Fibroblast of skin of back (primary cell): ENCODE measurements around the gene COPRS.
"Not testable (repeated sequence)": the region's sequence is repeated elsewhere in the genome, so short reads cannot be mapped to it uniquely, and the experiment has no call there.

Source experiments
- DNase-seq: peaks from one replicate; pipeline ENCODE4 v3.0.0-alpha.2; 2013

COPRS gene

DNA sequence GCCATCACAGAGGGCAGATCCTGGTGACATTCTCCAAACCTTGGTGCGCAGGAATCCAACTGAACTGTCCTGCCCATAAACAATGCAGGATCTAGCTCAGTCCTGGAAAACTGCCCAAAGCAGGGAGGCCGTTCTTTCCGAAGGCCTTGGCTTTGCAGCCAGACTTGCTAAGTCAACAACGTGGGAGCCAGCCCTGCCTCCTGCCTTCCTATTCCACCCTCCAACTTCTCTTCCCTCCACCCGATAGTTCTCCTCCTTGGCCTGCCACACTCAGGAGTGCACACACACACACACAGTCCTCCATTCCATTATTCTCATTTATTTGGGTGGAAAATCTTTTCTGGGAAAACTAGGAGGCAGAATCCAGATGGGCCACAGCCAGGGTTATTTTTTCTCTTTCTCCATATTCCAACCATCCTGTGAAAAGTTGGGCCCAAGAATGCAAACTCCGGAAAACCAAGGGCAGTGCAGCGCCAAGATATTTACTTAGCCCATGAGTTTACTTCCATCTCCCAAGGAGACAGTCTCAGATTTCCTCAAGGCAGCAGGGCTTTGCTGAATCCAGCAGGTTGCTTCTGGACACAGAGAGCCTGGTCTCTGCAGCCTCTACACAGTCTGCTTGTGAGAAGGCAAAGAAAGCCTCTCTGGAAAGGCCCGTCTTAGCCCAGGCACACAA is 15.8 kb downstream of the COPRS start:
- DNase-seq = peak; percentile 70

DNA sequence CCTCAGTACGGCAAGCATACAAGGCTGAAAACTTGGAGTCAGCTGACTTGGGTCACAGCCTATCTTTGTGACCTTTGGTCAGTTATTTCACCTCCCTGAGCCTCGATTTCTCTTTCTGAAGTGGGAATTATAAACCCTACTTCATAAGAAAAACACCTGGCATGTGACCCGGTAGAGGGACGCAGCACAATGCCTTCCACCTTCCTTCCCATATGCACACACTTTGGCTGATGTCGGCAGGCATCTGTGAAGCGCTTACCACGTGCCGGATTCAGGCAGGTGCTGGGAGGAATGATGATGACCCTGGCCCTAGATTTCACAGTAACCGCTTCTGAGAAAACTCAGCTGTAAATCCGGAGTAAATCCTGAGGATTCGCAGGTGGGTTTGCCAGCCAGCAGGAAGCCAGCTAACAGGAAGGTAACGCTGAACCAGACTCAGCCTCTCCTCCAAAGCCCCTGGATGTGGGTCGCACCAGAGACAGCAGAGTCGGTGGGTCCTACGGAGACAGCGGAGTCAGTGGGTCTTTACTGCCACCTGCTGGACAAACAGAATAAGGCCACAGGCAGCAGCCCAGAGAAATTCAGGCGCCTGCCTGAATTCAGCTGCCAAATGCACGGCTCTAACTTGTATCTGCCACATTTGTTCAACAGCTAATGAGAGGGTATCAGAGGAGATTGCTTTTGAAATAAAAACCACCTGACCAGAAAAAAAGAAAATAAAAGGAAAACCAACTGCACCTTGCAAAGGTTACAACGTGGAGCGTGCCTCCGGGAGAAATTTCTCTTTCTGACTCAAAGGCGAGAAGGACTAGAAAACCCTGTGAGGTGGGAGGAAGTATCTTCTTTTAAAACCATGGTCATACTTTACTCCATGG is 16.6 kb downstream of the COPRS start:
- DNase-seq = peak; percentile 72

DNA sequence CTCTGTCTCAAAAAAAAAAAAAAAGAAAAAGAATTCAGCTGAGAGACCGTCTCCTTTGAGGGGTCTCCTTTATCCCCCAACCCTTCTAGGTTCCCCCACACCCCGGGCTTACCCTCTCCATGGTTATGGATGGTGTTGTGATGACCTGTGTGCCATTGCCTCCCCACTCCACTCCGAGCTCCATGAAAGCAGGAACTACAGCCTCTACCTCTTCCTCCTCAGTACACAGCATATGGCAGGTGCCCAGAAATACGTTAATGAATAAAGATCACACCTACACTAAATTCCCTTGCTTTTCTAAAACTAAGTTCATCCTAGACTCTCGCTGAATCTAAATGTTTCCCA is 17.2 kb downstream of the COPRS start:
- no peak for DNase-seq

DNA sequence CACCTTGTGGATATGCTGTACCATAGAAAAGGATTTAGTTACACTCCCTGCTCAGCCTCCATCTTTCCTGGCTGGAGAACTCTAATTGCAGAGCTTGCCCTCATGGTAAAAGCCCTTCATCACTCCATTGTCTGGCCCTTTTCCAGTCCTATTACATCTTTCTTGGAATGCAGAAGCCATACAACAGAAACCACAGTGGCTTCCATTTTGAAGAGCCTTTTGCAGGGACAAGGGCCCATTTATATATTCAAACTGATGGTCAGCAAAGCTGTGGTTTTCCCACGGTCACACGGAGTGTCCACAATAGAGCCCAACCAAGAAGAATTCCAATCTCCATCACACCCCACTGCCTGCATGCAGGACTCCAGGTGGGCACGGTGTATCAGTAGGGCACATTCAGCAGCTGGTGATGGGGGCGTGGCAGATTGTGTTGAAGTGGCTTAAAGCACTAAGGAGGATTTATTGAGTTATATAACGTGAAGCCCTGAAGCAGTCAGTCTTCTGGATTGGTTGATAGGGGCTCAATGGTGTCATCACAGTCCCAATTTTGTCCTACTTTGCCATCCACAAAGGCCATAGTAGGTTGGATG is 20.3 kb downstream of the COPRS start:
- DNase-seq = peak; percentile 59

DNA sequence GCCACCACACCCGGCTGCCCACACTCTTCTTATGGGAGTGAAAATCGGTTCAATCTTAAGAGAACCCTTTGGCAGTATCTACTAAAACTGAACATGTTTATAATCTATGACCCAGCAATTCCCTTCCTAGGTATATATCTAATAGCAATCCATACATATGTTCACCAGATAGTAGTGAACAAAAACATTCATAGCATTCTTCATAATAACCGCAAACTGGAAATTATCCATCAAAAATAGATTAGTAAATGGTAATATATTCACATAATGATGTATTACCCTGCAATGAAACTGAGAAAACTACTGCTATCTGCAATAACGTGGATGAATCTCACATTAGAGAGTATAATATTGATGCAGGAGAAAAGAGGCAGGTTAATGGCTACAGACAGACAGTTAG is 23.1 kb downstream of the COPRS start:
- DNase-seq = peak; percentile 86

DNA sequence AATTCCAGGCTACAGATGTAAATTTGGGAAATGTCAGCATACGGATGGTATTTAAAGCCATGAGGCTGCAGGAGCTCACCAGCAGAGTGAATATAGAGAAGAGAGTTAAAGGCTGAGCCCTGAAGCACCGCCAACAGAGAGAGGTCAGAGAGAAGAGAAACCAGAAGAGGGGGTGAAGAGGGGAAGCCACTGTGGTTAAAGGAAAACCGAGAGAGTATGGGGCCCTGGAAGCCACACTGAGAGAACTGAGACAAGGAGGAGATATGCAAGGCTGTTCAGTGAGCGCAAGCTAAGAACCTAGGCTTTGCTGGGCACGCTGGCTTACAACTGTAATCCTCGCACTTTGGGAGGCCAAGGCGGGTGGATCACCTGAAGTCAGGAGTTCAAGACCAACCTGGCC is 24.6 kb downstream of the COPRS start:
- DNase-seq = peak; percentile 15

DNA sequence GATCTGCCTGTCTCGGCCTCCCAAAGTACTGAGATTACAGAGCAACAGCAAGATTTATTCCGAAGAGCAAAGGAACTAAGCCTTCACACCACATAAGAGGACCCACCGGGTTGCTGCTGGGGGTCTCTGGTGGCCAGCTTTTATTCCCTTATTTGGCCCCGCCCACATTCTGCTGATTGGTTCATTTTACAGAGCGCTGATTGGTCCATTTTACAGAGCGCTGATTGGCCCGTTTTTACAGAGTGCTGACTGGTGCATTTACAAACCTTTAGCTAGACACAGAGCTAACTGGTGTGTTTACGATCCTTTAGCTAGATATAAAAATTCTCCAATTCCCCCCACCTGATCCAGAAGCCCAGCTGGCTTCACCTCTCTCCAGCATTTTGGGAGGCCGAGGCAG is 26.3 kb downstream of the COPRS start:
- no peak for DNase-seq

DNA sequence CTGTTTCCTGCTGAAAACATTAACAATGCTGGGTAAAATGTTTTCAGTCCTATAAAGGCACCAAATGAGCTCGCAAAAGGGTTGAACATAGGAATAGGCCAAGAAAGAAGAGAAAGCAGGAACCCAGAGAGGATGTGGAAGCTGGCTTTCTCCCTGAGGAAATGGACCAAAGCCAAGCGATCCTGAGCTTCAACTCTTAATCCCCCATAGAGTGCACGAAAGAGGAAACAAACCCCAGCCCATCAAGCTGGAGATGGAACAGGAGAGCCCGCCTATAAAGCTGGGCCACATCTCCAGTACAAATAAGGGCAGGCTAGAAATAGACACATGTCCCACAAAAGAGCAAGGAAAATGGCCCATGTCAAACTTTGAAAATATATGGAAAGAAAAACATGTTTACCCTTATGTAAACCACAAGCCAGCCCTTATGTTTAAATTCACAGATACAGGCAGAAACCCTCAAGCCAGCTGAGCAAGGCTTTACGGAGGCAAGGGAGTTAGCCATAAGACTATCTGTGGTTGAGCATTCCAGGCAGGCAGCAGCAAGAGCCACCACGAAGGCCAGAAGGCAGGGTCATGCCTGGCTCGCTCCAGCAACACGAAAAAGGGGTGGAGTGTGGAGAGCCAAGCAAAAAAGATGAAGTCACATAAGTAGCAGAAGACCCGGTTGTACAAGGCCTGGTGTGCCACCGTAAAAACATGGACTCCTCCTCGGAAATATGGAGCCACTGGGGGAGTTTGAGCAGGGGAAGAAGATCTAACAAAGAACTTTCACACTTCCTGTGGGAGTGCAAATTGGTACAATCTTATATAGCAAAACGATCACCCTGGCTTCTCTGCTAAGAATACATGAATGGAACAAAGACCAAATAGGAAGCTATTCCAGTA is 27.8 kb downstream of the COPRS start:
- DNase-seq = peak; percentile 74

DNA sequence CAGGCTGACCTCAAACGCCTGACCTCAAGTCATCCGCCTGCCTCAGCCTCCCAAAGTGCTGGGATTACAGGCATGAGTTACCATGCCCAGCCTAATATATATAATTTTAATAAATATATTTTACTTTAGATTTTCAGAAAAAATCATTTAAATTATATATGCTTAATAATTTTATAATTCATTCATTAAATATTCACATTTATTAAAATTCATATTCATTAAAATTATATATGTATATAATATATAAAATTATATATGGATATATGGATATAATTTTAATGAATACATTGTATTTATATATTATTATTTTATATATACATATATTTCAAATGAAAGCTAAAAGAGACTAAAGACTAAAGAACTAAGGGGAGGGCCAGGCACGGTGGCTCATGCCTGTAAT is 29.4 kb downstream of the COPRS start:
- DNase-seq = no peak

DNA sequence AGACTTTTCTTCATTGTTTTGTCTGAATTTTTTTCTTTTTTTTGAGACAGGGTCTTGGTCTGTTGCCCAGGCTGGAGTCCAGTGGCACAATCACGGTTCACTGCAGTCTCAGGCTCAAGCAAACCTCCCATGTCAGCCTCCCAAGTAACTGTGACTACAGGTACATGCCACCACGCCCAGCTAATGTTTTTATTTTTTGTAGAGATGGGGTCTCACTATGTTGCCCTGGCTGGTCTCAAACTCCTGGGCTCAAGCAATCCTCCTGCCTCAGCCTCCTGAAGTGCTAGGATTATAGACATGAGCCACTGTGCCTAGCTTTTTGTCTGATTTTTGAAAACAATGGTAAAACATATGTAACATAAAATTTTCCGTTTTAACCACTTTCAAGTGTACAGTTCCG is 30.1 kb downstream of the COPRS start:
- not testable (repeated sequence) for DNase-seq

DNA sequence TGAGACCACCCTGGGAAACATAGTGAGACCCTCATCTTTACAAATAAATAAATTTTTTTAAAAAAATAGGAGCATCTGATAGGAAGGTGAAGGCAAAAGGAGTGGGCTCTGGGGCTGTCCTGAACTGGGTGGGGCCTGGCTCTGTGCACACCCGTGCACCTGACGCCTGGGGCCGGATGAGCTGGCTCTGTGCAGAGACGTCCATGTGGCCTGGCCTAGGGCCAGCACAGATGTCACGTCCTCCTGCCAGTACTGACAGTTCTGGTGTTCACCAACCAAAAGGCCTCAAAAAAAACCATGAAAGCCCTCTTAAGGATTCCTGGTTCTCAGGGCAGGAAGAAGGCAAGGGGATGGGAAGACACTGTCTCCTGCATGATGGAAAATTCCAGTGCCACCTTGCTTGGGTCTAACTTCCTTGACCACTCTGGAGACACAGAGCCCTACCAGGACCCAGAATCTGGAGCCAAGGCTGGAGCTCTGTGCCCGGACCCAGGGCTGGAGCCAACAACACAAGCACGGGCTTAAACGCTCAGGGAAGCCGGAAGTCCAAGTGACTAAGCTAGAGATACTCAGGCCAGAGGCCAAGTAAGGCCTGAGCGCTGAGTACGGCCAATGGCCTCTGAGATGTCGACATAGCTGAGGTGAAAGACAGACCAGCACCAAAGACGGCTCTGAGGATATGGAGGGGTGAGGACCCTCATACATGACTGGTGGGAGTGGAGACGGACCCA is 32.9 kb downstream of the COPRS start:
- DNase-seq = peak; percentile 17

DNA sequence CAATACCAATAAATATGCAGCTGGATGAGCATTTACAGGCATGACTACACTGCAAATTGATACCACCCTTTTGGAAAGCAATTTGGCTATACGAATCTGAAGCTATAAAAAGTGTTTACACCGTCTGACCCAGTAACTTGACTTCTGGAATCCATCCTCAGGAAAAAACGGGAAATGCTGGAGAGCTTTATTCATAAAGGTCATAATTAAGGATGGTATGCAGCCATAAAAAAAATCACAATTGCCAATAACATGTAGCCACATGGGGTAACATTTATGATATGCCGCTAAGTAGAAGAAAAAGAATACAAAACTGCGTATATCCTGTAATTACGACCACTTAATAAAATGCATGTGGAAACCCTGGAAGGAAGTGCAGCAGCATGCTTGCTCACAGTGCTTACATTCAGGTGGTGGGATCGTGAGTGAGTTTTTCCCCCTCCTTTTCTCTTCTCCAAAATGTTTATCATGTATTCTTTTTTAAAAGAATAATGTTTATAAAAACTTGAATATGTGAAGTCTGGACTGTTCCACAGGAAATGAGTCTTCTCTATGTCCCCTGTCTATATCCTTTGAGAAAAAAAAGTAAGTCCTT is 34.2 kb downstream of the COPRS start:
- peak; percentile 44 for DNase-seq

DNA sequence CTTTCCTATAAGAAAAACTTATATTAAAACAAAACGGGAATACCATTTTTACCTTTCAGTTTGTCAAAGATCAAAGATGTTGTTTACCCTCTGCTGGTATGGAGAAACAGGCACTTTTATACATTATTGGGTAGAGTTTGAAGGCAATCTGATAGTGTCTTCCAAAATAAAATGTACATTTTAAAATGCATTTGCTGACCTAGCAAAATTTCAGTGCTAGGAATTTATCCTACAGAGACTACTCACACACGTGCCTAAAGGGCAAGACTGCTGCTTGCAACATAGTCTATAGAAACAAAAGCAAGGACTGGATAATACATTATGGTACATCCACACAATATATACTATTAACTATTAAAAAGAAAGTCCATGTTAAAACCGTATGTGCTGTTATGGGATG is 36.0 kb downstream of the COPRS start:
- no peak for DNase-seq

DNA sequence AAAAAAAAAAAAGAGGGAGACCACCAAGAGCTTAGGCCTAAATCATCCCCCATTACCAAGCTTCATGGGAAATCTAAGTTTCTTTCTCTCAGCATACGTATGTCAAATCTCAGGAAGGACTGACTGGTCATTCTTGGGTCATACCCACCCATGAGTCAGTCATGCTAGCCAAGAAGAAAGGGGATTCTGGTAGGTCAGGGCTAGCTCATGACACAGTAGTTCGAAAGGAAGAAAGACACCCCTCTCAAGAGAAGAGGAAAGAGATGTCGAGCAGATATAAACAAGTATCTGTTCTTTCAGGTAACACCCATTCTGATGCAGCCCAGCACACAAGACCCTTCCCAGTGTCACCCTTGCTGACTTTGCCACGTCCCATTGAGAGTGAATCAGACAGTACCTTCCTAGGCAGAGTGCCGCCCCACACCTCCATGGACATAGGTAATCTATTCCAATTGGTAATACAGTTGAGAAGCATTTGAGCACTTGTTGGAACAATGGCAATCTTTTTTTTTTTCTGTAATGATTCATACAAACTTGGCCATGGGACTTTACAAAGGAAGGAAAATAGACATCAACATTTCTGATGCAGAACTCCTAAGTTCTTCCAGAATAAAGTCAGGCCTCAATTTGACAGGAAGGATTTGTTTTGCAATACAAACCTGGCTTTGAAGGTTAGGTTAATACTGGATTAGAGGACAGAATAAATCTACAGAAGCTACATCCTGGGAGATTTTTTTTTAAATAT is 38.2 kb downstream of the COPRS start:
- no peak for DNase-seq

DNA sequence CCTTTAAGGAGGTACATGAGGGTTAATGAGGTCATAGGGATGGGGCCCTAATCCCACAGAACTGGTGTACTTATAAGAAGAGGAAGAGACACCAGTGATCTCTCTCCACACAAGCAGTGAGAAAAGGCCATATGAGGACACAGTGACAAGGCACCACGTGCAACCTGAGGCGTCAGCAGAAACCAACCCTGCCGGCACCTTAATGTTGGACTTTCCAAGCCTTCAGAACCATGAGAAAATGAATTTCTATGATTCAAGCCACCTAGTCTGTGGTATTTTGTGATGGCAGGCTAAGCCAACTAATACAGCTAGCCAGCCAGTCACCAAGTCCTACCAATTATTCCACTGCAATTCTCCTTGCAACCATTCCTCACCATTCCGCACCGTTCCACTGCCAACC is 39.5 kb downstream of the COPRS start:
- DNase-seq = no peak

DNA sequence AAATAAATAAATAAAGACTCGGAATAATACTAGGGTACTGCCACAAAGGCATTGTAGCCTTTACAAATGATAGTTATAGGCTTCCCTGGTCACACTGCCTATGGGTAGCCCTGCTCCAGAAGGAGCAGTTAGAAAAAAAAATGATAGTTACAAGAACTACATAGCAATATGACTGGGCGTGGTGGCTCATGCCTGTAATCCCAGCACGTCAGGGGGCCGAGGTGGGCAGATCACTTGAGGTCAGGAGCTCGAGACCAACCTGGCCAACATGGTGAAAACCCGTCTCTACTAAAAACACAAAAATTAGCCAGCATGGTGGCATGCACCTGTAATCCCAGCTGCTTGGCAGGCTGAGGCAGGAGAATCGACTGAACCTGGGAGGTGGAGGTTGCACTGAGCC is 40.2 kb downstream of the COPRS start:
- DNase-seq = not testable (repeated sequence)

DNA sequence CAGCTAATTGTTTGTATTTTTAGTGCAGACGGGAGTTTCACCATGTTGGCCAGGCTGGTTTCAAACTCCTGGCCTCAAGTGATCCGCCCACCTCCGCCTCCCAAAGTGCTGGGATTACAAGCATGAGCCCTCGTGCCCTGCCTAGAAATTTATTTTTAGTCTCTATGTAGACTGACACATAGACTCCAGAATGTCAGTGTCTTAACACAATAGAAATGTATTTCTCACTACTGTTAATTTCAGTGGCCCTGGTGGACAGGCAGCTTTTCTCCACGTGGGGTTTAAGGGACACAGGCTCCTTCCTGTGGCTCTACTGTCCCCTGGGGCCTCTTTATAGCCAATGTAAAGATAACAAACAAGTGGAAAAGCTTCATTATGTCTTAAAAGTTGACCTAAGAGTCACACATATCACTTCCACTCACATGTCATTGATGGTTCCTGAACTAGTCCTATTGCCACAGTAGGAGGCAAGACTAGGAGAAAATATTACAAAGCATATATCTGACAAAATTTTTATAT is 43.8 kb downstream of the COPRS start:
- DNase-seq = peak; percentile 40

DNA sequence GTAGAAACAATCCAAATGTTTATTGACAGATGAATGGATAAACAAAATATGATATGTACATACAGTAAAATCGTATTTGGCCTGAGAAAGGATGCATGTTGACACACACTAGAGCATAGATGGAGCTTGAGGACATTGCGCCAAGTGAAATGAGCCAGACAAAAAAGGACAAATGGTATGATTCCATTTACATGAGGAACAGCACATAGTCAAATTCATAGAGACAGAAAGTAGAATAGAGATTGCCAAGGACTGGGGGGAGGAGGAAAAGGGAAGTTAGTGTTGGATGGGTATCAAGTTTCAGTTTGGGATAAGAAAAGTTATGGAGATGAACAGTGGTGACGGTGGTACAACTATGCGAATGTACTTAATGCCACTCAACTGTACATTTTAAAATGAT is 47.9 kb downstream of the COPRS start:
- DNase-seq = peak; percentile 48

DNA sequence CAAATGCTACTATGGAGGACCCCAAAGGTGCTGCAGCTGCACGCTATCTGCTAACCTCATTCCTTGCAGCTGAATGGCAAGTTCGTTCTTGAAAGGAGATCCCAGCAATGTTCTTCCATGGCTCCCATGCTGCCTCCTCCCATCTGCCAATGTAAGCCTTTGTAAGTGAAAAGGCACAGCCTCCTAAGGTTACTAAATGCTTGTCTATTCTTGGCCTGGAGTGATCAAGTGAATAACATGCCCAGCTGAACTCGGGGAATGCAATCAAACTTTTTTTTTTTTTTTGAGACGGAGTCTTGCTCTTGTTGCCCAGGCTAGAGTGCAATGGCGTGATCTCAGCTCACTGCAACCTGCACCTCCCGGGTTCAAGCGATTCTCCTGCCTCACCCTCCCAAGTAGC is 49.2 kb downstream of the COPRS start:
- not testable (repeated sequence) for DNase-seq

DNA sequence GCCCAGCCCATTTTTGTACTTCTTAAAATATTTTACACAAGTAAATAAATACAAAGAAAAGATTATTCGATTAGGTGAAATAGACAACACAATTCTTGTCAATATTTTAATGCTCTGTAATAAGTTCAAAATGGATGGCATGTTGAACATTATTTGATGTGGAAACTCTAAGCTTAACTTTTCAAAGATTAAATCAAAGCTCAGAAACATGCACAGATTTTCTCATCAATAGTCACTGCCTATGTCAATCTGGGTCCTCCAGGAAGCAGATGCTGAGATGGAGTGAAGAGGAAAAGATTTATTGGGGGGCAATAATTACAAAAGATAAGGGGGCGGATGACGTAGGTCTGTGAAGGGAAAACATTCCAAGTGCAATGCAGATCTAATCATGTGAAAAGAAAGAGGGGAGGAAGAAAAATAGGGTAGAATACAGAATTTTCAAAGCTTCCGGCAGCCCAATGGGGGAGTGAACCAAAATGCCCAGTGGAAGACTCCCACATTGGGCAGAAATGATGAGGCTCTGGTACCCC is 50.5 kb downstream of the COPRS start:
- no peak for DNase-seq
